Measurements from ENCODE around the gene KRT35. TPM values are rescaled to one million over a fixed set of nuclear protein-coding genes. Genes with fewer than 3 reads are reported as not detected.

The KRT35 gene
- total and polyA plus RNA-seq, 2 of the 13 experiments (the other 11 are each of a cell fraction or from before 2014, with no cell fraction given): not detected

DNA sequence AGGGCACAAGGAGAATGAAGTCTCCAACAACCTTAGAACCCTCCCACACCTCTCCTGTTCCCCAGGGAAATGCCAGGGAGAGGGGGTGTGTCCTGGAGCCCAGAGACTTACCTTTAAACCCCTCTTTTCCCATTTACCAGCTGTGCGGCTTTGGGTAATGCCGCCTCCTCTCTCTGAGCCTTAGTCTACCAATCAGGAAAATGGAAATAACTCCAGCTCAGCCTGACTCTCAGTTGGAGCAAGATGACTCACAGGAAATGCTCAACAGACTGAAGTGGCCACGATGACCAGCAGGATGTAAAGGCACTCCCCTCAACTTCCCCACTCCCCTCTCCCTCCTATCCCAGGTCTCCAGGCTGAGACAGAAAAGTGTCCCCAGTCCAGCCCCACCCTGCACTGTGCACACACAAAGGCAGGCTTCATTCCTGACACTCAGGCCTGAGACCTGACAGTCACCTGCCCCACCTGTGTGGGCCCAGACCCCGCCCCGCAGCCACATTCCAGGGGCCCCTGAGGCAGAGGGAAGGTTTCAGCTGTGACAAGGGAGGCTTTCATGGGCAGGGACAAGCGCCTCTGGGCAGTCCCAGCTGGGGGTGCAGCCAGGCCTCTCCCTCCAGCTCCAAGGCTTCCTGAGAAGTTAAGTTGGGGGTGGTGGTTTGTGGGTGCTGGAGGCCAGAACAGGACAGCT lies 40.8 kb upstream of the KRT35 start (continued):
- TF ChIP-seq, protein P1, sequence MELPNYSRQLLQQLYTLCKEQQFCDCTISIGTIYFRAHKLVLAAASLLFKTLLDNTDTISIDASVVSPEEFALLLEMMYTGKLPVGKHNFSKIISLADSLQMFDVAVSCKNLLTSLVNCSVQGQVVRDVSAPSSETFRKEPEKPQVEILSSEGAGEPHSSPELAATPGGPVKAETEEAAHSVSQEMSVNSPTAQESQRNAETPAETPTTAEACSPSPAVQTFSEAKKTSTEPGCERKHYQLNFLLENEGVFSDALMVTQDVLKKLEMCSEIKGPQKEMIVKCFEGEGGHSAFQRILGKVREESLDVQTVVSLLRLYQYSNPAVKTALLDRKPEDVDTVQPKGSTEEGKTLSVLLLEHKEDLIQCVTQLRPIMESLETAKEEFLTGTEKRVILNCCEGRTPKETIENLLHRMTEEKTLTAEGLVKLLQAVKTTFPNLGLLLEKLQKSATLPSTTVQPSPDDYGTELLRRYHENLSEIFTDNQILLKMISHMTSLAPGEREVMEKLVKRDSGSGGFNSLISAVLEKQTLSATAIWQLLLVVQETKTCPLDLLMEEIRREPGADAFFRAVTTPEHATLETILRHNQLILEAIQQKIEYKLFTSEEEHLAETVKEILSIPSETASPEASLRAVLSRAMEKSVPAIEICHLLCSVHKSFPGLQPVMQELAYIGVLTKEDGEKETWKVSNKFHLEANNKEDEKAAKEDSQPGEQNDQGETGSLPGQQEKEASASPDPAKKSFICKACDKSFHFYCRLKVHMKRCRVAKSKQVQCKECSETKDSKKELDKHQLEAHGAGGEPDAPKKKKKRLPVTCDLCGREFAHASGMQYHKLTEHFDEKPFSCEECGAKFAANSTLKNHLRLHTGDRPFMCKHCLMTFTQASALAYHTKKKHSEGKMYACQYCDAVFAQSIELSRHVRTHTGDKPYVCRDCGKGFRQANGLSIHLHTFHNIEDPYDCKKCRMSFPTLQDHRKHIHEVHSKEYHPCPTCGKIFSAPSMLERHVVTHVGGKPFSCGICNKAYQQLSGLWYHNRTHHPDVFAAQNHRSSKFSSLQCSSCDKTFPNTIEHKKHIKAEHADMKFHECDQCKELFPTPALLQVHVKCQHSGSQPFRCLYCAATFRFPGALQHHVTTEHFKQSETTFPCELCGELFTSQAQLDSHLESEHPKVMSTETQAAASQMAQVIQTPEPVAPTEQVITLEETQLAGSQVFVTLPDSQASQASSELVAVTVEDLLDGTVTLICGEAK (IDR thresholded peaks at IDR 0.05): no peak
- TF ChIP-seq, protein P1 (CRISPR knock-in tag; IDR thresholded peaks at IDR 0.05): no peak
- TF ChIP-seq ZNF556 (CRISPR knock-in tag; IDR thresholded peaks at IDR 0.05; ENCODE audit: borderline replicate concordance) (no peak), ZFP37 (CRISPR knock-in tag; IDR thresholded peaks at IDR 0.05; ENCODE audit: borderline replicate concordance) (no peak), SETDB1 (CRISPR knock-in tag; IDR thresholded peaks at IDR 0.05; ENCODE audit: borderline replicate concordance) (no peak), ATF7-NPFF (CRISPR knock-in tag; IDR thresholded peaks at IDR 0.05; ENCODE audit: low read depth) (no peak), TMF1 (CRISPR knock-in tag; IDR thresholded peaks at IDR 0.05; ENCODE audit: low read depth) (no peak), PHF5A (CRISPR knock-in tag; IDR thresholded peaks at IDR 0.05; ENCODE audit: low read depth, unreplicated experiment) (no peak), ZNF282 (IDR thresholded peaks at IDR 0.05; ENCODE audit: partially characterized antibody) (no peak), ZNF124 (CRISPR knock-in tag; IDR thresholded peaks at IDR 0.05) (no peak), SP2 (CRISPR knock-in tag; IDR thresholded peaks at IDR 0.05) (no peak), KDM3A (CRISPR knock-in tag; IDR thresholded peaks at IDR 0.05; ENCODE audit: low read depth) (no peak)
- TF ChIP-seq, protein P2, sequence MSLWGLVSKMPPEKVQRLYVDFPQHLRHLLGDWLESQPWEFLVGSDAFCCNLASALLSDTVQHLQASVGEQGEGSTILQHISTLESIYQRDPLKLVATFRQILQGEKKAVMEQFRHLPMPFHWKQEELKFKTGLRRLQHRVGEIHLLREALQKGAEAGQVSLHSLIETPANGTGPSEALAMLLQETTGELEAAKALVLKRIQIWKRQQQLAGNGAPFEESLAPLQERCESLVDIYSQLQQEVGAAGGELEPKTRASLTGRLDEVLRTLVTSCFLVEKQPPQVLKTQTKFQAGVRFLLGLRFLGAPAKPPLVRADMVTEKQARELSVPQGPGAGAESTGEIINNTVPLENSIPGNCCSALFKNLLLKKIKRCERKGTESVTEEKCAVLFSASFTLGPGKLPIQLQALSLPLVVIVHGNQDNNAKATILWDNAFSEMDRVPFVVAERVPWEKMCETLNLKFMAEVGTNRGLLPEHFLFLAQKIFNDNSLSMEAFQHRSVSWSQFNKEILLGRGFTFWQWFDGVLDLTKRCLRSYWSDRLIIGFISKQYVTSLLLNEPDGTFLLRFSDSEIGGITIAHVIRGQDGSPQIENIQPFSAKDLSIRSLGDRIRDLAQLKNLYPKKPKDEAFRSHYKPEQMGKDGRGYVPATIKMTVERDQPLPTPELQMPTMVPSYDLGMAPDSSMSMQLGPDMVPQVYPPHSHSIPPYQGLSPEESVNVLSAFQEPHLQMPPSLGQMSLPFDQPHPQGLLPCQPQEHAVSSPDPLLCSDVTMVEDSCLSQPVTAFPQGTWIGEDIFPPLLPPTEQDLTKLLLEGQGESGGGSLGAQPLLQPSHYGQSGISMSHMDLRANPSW (CRISPR knock-in tag; IDR thresholded peaks at IDR 0.05; ENCODE audit: borderline replicate concordance): no peak
- TF ChIP-seq, protein P3, sequence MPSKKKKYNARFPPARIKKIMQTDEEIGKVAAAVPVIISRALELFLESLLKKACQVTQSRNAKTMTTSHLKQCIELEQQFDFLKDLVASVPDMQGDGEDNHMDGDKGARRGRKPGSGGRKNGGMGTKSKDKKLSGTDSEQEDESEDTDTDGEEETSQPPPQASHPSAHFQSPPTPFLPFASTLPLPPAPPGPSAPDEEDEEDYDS (CRISPR knock-in tag; IDR thresholded peaks at IDR 0.05): no peak
